IPS DF 19.7 (cell line): ENCODE measurements around the gene SCN1B.
"Not testable (repeated sequence)": the region's sequence is repeated elsewhere in the genome, so short reads cannot be mapped to it uniquely, and the experiment has no call there.

ENCODE experiments used
- DNase-seq: peaks from one replicate; pipeline ENCODE4 v3.0.0-alpha.2; 2013; ENCODE audit warnings: low read depth, low spot score

Gene SCN1B

DNA sequence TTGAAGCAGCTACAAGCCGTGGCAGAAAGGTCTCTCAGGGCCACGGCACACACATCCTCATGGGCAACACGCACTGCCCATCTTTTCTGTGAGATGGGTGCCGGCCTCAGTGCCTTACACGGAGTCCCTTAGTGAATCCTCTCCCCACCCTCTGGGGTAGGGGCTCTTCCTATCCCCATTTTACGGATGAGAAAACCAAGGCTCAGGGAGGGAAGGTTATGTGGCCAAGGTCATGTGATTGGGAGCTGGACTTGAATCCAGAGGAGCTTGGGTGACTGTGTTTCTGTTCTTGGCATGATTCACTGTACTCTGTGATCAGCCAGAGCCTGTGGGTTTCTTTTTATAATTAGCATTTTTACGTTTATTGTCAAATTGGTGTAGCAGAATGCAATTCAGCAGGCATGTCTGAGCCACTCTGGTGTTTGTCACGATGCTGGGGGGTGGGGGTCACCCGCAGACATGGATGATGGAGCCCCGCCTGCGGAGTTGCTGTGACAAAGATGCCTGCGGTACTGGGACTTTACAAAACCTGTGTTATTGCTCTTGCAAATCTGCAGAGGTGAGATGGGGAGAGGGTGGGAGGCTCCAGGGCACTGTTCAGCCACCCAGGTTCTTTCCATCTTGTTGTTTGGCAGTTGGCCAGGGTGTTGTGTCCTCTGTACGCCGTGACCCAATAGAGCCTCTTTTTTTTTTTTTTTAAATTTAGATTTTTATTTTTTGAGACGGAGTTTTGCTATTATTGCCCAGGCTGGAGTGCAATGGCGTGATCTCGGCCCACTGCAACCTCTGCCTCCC, 4.5 kb downstream of the SCN1B start:
- no peak for DNase-seq

GRCh38 chr19:35037716-35038622, 7.7 kb downstream of the SCN1B start:
- no peak for DNase-seq

DNA sequence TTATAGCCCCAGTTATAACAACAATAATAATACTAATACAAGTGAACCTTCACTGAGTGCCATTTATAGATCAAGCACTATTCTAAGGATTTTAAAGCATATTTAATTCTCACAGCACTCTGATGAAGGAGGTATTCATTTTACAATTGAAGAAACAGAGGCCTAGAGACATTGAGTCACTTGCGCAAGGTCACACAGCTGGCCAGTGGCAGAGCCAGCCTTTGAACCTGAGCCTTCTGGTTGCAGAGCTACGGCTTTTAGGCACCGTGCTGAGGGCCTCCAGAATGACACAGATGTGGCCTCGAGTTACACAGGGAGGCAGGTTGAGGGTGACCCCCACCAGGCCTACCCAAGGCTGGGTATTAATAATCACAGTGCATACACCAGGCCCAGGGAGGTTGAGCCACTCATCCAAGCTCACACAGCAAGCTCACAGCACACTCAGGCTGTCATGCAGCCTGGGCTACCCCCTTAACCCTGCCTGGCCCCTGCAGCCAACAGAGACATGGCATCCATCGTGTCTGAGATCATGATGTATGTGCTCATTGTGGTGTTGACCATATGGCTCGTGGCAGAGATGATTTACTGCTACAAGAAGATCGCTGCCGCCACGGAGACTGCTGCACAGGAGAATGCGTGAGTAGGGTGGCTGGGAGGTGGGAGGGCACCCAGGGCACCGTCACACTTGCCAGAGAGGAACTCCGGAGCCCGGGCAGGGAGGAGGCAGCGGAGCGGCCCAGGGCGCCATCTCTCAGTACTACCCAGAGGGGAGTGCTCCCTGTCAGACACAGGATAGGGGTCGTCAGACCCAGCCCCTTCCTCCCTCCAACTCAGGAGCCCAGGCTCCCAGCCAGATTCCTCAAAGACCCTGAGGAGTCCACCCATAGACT, 8.6 kb downstream of the SCN1B start:
- DNase-seq: no peak

DNA sequence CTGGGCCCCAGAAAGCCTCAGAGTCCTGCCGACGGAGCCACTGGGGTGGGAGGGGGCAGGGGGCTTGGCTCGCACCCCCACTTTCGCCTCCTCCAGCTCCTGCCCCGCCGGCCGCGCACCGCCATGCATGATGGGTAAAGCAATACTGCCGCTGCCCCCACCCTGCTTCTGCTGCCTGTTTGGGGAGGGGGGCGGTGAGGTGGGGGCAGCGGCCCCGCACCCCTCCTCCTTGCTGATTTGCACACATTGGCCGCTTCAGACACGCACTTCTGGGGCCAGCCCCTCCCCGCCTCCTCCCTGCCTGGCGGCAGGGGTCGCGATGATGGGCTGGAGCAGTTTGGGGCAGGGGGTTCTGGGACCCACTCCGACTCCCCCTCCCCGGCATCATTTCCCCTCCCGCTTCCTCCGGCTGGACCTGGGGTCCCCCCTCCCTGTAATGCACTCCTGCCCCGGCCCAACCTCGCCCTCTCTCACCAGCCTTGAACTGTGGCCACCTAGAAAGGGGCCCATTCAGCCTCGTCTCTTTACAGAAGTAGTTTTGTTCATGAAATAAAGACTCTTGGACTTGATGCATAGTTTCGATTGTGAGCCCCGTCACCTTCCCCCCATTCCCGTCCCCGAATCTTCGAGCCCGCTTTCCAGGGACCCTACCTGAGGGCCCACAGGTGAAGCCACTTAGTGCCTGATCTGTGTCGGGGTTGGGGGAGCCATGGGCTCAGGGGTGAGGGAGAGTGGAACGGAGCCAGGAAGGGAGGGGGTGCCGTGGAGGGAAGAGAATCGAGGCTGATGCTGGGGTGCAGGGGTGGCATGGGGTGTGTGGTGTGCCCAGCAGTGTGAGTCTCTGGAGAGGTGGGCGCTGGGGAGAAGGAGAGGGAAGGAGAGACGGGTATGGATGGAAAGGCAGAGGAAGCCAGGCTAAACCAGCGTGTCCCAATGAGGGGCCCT, 9.9 kb downstream of the SCN1B start:
- no peak for DNase-seq

- no peak for DNase-seq
Measured at GRCh38 chr19:35040826-35041547, 10.7 kb downstream of the SCN1B start.

GRCh38 chr19:35041548-35042055, 11.3 kb downstream of the SCN1B start, which contains the start of gene HPN:
TSS of gene HPN (plus strand) at chr19:35041721. CDS start at chr19:35042507, 786 bp downstream.
- DNase-seq: no peak

DNA sequence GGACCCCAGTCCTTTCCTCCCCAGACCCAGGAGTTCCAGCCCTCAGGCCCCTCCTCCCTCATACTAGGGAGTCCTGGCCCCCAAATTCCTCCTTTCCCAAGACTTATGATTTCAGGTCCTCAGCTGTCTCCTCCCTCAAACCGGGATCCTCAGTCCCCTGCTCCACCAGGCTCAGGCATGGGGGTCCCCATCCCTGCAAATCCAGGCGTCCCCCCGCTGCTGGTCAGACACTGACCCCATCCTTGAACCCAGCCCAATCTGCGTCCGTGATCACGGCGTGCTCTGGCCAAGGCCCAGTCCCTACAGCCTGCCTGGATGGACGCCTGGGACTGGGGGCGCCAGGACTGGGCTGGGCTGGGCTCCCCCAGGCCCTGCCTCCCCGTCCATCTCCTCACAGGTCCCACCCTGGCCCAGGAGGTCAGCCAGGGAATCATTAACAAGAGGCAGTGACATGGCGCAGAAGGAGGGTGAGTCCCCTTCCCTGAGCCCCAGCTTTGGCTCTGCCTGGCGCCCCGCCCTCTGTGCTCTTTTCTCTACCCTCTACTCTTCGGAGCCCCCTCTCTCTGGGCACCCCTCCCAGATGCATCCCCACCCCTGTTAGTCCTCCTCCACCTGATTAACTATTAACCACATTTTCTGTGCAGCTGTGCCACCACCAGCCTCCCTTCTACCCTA, 11.9 kb downstream of the SCN1B start:
- no peak for DNase-seq

GRCh38 chr19:35042954-35043604, 12.8 kb downstream of the SCN1B start:
- DNase-seq: no peak

GRCh38 chr19:35043906-35044305, 13.6 kb downstream of the SCN1B start:
- DNase-seq: no peak

GRCh38 chr19:35044317-35045117, 14.2 kb downstream of the SCN1B start:
- no peak for DNase-seq

DNA sequence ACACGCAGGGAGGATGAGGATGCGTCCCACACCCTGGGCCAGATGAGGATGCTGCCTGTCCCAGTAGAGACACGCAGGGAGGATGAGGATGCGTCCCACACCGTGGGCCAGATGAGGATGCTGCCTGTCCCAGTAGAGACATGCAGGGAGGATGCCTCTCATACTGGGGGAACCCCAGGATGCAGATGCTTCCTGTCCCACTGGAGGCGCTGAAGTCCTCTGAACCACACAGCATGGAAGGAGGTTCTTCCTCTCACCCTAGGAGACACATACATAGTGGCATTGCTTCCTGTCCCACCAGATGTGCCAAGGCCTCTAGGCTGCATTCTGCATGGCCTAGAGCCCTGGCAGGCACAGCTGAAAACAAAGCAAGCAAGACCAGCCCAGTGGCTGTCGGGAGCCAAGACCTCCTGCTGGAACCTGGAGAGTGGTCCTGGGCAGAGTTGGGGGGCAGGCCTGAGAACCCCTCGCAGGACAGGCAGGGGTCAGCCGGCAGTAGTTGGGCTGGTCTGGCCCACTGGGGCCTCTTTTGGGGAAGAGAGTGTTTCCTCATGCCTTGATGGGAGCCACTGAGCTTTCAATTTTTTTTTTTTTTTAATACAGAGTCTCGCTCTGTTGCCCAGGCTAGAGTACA, 15.5 kb downstream of the SCN1B start:
- no peak for DNase-seq

GRCh38 chr19:35046461-35046860, 16.2 kb downstream of the SCN1B start:
- DNase-seq: no peak

GRCh38 chr19:35048911-35049411, 18.7 kb downstream of the SCN1B start:
- DNase-seq: no peak

DNA sequence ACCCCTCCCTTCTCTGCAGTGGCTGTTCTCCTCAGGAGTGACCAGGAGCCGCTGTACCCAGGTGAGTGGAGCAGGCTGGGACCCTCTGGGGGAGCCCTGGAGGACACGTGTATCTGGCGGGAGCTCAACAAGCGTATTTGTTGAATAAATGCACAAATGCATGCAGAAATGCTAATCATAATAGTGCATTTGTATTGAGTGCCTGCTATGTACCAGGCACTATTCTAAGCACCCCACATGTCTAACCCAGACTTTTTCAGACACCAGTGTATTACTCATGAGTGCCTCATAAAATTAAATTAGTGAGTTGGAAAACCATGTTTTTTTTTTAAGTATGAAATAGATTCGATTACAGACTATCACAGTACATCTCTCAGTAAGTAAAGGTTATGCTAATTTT, 19.2 kb downstream of the SCN1B start:
- no peak for DNase-seq

DNA sequence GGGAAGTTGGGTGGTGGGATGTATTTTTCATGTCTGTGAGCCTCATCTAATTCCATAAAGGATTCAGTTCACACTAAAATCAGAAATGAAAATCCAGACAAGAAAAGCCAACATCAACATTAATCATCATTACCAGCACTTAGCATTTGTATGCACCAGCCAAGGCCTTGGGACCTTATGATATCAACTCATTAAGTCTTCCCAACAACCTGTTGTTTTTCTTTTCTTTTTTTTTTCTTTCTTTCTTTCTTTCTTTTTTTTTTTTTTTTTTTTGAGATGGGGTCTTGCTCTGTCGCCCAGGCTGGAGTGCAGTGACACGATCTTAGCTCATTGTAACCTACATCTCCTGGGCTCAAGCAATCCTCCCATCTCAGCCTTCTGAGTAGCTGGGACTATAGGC, 20.4 kb downstream of the SCN1B start:
- not testable (repeated sequence) for DNase-seq

GRCh38 chr19:35051268-35051667, 21.0 kb downstream of the SCN1B start:
- DNase-seq: not testable (repeated sequence)

- no peak for DNase-seq
Measured at GRCh38 chr19:35051796-35052195, 21.5 kb downstream of the SCN1B start.
